Fibroblast of lung (primary cell): ENCODE data around the gene MAGOHB. TPM values are rescaled to one million over a fixed set of nuclear protein-coding genes. Genes with fewer than 3 reads are reported as not detected.

Source experiments
- DNase-seq, 2 donors: peaks; one replicate each; pipeline versions ENCODE4 v3.0.0 to v3.0.0-alpha.2; 2010; ENCODE audit warnings: low read depth in 2 of 2
- H2AFZ ChIP-seq: 2 replicates; pipeline ENCODE4 v1.5.1; 2012; ENCODE audit warnings: low read length, control low read depth, inconsistent platforms
- H3K27ac ChIP-seq: 2 replicates; pipeline ENCODE4 v1.5.1; 2011; ENCODE audit warnings: low read length, control low read depth; ENCODE audit not compliant: insufficient read depth
- H3K27me3 ChIP-seq: 2 replicates; pipeline ENCODE4 v1.5.1; 2011; ENCODE audit warnings: mild to moderate bottlenecking, low read length; ENCODE audit not compliant: control insufficient read depth, insufficient read depth
- H3K36me3 ChIP-seq: 2 replicates; pipeline ENCODE4 v1.5.1; 2011; ENCODE audit warnings: low read length; ENCODE audit not compliant: control insufficient read depth, insufficient read depth
- H3K4me1 ChIP-seq: 2 replicates; pipeline ENCODE4 v1.5.1; 2011; ENCODE audit warnings: low read length; ENCODE audit not compliant: control insufficient read depth, insufficient read depth; ENCODE audit errors: extremely low read depth
- H3K4me2 ChIP-seq: 2 replicates; pipeline ENCODE4 v1.5.1; 2011; ENCODE audit warnings: low read length, control low read depth; ENCODE audit not compliant: insufficient read depth; ENCODE audit errors: extremely low read depth
- H3K4me3 ChIP-seq, 4 experiments: fragments of 200-600 bp in 1 of 4; sonication (generic) in 1 of 4; replicated peaks in 1 of 4; 2 replicates each; pipeline ENCODE4 v1.5.1; 2011 to 2016; ENCODE audit warnings: low read length in 4 of 4, low read depth in 3 of 4, mild to moderate bottlenecking in 3 of 4, control low read depth in 2 of 4, inconsistent platforms in 1 of 4, mixed read lengths in 1 of 4; ENCODE audit not compliant: insufficient read depth in 1 of 4; ENCODE audit errors: control extremely low read depth in 1 of 4
- H3K79me2 ChIP-seq: 2 replicates; pipeline ENCODE4 v1.5.1; 2012; ENCODE audit warnings: mild to moderate bottlenecking, low read length, inconsistent platforms; ENCODE audit not compliant: control insufficient read depth, insufficient read depth
- H3K9ac ChIP-seq: 2 replicates; pipeline ENCODE4 v1.5.1; 2011; ENCODE audit warnings: mild to moderate bottlenecking, low read length, control low read depth; ENCODE audit not compliant: insufficient read depth
- H3K9me3 ChIP-seq: 2 replicates; pipeline ENCODE4 v1.5.1; 2012; ENCODE audit warnings: low read depth, low read length; ENCODE audit not compliant: control insufficient read depth, insufficient read depth
- H4K20me1 ChIP-seq: 2 replicates; pipeline ENCODE4 v1.5.1; 2011; ENCODE audit warnings: low read length; ENCODE audit not compliant: control insufficient read depth, insufficient read depth; ENCODE audit errors: extremely low read depth
- EZH2 ChIP-seq: IDR thresholded peaks from 2 replicates; pipeline ENCODE4 v1.5.1; 2012; ENCODE audit warnings: low read length, control low read depth, mild to moderate bottlenecking; ENCODE audit errors: missing control alignments
- polyA plus RNA-seq, 2 donors: library from polyadenylated mRNA; depleted of rRNA in 1 of 2; stranded (reverse) in 1 of 2; unstranded in 1 of 2; fragments of >200 nt; gene quantifications; 2 replicates each; pipeline ENCODE4 v1.2.1, GENCODE V29; 2011 to 2012; ENCODE audit warnings: missing spikeins in 1 of 2
- total RNA-seq: library from RNA; depleted of rRNA; stranded (reverse); fragments of >200 nt; gene quantifications from 2 replicates; pipeline ENCODE4 v1.2.1, GENCODE V29; 2014
- TF ChIP-seq, protein P1 (sequence below), 2 donors: IDR thresholded peaks in 1 of 2; conservative IDR thresholded peaks in 1 of 2; 1 replicate in 1 of 2; 2 replicates in 1 of 2; pipeline ENCODE4 v1.5.1; 2011 to 2012; ENCODE audit warnings: low read length in 2 of 2, control low read depth in 1 of 2, inconsistent platforms in 1 of 2, low read depth in 1 of 2, mild to moderate bottlenecking in 1 of 2

The MAGOHB gene
- total and polyA plus RNA-seq, 2 donors (not counting 1 experiment from before 2014, with no cell fraction given): 21.1 to 29.8 TPM

GRCh38 chr12:10600988-10601387, 12.4 kb downstream of the MAGOHB start:
- Histone ChIP-seq H3K4me2 (no peak overlapping the region), H3K4me1 (no peaks in the 10 kb centered on the region), H3K79me2 (no peaks in the 10 kb centered on the region), H3K27me3 (no peaks in the 10 kb centered on the region), H3K4me3 (no peak overlapping the region), H3K36me3 (no peaks in the 10 kb centered on the region), H4K20me1 (no peaks in the 10 kb centered on the region), H3K9me3 (no peaks in the 10 kb centered on the region), H2AFZ (no peak overlapping the region), H3K27ac (no peak overlapping the region), H3K9ac (no peak overlapping the region)
- TF ChIP-seq, protein P1, sequence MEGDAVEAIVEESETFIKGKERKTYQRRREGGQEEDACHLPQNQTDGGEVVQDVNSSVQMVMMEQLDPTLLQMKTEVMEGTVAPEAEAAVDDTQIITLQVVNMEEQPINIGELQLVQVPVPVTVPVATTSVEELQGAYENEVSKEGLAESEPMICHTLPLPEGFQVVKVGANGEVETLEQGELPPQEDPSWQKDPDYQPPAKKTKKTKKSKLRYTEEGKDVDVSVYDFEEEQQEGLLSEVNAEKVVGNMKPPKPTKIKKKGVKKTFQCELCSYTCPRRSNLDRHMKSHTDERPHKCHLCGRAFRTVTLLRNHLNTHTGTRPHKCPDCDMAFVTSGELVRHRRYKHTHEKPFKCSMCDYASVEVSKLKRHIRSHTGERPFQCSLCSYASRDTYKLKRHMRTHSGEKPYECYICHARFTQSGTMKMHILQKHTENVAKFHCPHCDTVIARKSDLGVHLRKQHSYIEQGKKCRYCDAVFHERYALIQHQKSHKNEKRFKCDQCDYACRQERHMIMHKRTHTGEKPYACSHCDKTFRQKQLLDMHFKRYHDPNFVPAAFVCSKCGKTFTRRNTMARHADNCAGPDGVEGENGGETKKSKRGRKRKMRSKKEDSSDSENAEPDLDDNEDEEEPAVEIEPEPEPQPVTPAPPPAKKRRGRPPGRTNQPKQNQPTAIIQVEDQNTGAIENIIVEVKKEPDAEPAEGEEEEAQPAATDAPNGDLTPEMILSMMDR (conservative IDR thresholded peaks at IDR 0.05 in 1 of 2, IDR thresholded peaks at IDR 0.05 in 1 of 2; ENCODE audit: low read depth in 1 of 2, low read length in 2 of 2): no peak
- TF ChIP-seq EZH2: no peak
- no peak for DNase-seq

GRCh38 chr12:10595881-10596280, 17.5 kb downstream of the MAGOHB start:
- Histone ChIP-seq H3K79me2 (no peaks in the 10 kb centered on the region), H3K4me3 (no peak overlapping the region), H3K9me3 (no peaks in the 10 kb centered on the region), H3K27ac (no peak overlapping the region), H2AFZ (no peak overlapping the region), H3K4me2 (no peak overlapping the region), H4K20me1 (no peaks in the 10 kb centered on the region), H3K4me1 (no peaks in the 10 kb centered on the region), H3K9ac (no peak overlapping the region), H3K27me3 (no peaks in the 10 kb centered on the region), H3K36me3 (no peaks in the 10 kb centered on the region)
- no peak for DNase-seq
- TF ChIP-seq, protein P1 (conservative IDR thresholded peaks at IDR 0.05 in 1 of 2, IDR thresholded peaks at IDR 0.05 in 1 of 2; ENCODE audit: low read depth in 1 of 2, low read length in 2 of 2): no peak
- TF ChIP-seq EZH2: no peak

DNA sequence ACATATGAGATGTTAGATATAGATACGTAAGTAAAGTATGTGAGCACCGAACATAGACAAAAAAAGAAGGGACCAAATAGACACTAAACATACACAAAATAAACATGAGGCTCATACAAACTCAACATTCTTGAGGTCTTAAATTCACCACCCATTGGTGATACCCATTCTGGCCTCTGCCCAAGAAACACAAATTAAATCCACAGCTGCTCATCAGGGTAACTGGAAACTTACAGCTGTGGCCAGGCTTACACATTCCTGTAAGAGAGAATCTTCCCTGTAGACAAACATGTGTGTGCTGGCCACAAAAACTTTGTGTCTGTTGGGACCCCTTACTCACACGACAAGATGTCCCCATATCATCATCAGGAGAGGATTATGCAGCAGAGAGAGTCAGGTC, 22.4 kb downstream of the MAGOHB start:
- TF ChIP-seq, protein P1 (conservative IDR thresholded peaks at IDR 0.05 in 1 of 2, IDR thresholded peaks at IDR 0.05 in 1 of 2; ENCODE audit: low read depth in 1 of 2, low read length in 2 of 2): no peak
- TF ChIP-seq EZH2: no peak

More for the DNA sequence above, 22.4 kb downstream of the MAGOHB start:
- H3K27ac ChIP-seq: no peak overlapping the region
- no peaks in the 10 kb centered on the region for H3K9me3 ChIP-seq
- no peak overlapping the region for H3K4me3 ChIP-seq
- H3K79me2 ChIP-seq: no peaks in the 10 kb centered on the region
- H3K4me1 ChIP-seq: no peaks in the 10 kb centered on the region
- H3K36me3 ChIP-seq: no peaks in the 10 kb centered on the region
- H2AFZ ChIP-seq: no peak overlapping the region
- DNase-seq: no peak
- H3K9ac ChIP-seq: no peak overlapping the region
- H3K27me3 ChIP-seq: no peaks in the 10 kb centered on the region
- H4K20me1 ChIP-seq: no peaks in the 10 kb centered on the region
- no peak overlapping the region for H3K4me2 ChIP-seq
